Stimulated activated CD8-positive, alpha-beta memory T cell treated with anti-CD3 and anti-CD28 coated beads, Interleukin-12 subunit alpha, Interleukin-12 subunit beta, amount 100 ng/mL, for 24 hours (primary cell): ENCODE results near the gene MPST.

ENCODE experiments used
- DNase-seq: peaks from one replicate; pipeline ENCODE4 v3.0.0-alpha.2; 2020; ENCODE audit errors: extremely low read depth

Gene MPST

GRCh38 chr22:37000676-37001534 lies 18.6 kb upstream of the MPST start:
- DNase-seq: no peak

DNA sequence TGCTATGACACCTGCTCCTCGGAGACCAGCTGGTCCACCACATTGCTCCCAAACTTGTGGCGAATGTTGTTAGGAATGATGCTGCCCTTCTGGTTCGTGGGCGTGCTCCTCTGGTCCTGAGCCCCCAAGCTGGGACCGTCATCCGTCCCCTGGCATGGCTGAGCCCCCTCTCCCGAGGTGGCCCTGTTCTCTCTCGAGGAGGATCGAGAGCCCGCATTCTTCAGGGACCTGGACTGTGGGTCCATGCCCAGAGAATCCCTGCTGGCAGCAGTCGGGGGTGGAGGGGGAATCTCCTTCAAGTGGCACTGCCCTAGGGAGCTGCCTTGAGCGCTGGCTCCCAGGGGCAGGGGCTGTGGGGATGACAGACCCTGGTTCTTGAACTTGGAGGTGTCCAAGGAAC lies 17.7 kb upstream of the MPST start:
- DNase-seq: no peak

DNA sequence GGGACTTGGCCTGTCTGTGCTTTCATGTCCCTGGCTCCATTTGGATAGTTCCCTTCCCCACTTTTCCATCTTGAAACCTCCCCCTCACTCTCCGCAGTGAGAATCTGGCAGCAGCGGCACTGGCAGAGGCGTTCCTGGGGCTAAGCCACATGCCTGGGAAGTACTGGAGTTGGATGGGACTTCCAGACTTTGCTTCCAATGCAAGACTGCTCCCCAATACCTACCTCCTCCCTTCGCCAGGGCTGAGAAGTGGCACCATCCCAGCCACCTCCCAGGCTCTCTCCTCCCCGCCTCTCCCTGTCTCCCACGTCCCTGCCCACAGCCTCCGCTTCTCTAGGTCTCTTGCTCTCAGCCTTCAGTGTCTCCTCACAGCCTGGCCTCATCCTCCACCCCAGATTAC lies 16.9 kb upstream of the MPST start:
- no peak for DNase-seq

GRCh38 chr22:37007651-37008050 lies 11.9 kb upstream of the MPST start:
- DNase-seq: no peak

DNA sequence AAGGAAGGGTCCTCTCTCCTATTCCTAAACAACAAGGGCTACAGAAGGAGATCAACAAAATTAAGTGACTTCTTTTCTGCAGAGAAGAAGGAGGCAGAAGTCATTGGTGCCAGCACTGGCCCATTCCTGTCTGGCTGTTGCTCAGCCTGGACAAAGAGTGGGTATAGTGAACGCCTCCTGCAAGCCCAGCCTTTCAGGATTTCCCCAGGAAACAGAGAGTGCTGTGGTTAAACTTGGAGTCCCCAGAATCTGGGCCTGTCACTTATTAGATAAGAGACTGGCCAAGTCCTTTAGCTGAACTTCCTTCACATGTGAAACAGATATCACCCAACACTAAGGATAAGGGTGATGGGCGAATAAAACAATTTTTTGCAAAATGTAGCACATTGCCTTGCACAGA lies 11.2 kb upstream of the MPST start:
- no peak for DNase-seq

GRCh38 chr22:37009490-37009889 lies 10.1 kb upstream of the MPST start:
- DNase-seq: no peak

DNA sequence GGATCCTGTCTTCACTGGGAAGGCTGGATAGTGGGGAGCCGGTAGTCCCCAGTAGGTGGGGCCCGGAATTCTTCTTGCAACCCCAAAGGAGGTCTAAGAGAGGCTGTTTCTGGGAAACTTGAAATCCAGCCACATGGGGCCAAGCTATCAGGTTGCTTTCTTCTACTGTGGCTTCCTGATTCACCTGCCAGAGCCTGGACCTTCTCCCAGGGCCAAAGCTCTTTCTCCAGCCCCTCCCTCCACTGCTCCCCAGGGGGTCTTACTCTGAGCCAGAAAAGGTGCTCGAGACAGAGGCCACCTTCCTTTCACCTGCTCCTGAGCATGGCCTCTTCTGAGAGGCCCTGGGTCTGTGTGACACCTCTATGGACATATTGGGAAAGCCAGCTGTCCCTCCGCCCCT lies 9.4 kb upstream of the MPST start:
- no peak for DNase-seq

DNA sequence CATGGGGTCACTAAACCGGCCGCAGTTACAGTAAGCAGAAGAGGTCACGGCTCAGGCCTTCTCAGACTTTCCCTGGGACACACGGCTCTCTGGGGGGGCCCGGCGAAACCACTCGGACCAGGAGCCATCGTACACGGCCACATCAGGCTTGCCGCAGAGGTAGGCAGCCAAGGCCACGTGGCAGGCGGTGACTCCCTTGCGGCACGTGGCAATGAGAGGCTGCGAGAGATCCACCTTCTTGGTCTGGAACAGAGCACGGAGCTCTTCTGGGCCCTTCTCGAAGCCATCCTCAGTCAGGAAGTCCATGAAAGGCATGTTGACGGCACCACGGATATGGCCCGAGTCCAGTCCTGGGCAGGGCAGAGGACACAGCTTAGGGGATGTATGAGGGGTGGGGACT lies 8.6 kb upstream of the MPST start:
- DNase-seq: no peak

DNA sequence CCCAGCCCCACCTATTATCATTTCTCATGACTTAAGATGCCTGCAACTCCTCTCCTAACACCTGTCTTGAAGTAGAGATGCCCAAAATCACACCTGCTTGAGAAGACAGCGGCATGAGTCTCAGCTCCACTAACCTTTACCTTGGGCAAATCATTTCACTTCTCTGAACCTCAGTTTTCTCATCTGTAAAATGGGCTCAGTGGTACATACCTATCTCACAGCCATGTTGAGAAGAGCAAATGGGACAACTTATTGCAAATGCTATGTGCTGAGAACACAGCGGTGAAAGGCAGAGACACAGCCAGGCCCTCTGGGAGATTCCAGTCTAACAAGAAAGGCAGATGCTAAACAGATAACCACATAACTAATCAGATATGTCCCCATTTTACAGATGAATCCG lies 8.1 kb upstream of the MPST start:
- no peak for DNase-seq

GRCh38 chr22:37012262-37012904 lies 7.2 kb upstream of the MPST start:
- DNase-seq: no peak

GRCh38 chr22:37012956-37013355 lies 6.6 kb upstream of the MPST start:
- no peak for DNase-seq

DNA sequence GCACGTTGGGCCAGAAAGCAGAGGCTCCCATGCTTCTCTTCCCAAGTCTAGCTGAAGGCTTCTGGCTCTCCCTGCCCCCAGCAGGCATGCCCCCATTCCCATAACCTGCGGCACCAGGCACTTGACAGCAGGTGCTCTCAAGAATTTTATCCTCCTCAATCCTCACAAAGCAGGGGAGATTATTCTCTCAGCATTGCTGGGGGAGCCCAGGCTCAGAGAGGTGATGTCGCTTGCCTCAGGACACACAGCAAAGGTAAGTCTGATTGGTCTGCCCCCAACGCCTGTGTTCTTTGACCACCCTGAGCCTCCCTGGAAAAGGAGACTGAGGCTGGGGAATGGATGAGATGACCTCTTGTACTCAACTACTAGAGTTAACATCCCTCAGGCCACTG lies 5.1 kb upstream of the MPST start:
- no peak for DNase-seq

DNA sequence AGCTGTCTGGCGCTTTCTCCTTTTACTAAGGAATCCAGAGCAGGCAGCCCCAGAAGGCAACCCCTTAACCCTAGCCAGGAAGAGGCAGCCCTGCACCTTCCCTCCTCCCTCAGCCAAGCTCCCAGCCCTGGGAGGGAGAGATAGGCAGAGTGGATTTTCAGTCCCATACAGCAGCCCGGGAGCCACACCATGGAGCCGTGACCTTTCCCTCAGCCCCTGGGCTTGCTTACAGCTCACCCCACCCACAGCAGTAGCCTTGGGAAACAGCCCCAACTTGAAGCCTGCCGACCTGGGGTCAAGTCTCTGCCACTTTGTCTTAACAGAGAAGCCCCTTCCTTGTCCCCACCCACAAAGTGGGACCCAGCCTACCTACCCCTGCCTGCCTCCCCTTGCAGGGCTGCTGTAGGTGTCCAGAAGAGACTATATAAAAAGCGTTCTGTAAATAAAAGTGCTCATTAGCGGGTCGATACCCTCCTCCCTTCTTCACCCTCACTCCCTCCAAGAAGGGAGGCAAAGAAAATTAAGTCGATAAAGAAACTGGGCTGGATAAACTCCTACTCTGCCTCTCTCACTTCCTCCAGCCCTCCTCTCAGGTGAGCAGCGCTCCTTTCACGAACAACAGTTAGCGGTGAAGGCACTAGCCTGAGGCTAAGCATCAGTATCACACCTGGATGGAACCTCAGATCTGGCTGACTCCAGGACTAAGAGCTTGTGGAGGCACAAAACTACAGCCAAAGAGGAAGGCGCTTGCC lies 4.5 kb upstream of the MPST start:
- DNase-seq: no peak

DNA sequence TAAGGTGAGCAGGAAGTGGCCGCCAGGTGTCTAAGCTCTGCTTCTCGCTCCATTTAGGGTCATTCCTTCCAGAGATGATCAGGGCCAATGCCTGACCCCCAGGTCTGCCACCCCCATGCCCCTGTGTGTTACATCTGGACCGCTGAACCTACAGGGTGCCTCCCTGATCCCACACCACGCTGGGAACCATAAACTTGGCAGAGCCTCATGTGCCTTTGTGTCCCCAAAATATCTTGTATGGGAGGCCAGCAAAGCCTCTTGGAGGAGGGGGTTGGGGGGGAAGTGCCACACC lies 4.0 kb upstream of the MPST start:
- no peak for DNase-seq

DNA sequence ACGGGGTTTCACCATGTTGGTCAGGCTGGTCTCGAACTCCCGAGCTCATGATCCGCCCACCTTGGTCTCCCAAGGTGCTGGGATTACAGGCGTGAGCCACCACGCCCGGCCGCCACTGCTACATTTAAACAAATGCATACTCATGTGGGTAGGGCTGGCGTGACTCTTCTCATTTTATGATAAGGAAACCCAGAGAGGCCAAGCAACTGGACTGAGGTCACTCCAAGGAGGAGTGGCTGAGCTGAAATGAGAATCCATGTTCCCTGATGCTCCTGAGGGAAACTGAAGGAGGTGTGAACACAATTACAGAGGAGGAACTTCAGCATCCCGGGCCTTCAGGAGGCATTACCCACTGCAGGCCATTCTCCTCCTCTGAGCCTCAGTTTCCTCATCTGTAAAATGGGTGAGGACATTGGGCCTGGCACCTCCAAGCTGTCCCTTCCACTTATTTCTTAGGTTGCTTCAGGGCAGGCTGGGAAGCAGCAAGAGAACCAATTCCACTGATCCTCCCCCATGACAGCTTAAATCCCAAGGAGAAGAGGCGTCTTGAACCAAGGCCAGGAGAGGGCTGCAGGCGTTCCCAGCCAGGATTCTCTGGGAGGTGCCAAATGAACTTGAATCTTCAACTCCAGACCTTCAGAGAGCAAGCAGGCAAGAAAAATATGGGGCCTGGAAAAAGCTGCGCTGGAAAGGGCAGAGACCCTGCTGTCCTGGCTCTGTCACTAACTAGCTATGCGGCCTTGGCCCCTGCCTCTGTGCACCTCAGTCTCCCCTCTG lies 3.2 kb upstream of the MPST start:
- DNase-seq: no peak

DNA sequence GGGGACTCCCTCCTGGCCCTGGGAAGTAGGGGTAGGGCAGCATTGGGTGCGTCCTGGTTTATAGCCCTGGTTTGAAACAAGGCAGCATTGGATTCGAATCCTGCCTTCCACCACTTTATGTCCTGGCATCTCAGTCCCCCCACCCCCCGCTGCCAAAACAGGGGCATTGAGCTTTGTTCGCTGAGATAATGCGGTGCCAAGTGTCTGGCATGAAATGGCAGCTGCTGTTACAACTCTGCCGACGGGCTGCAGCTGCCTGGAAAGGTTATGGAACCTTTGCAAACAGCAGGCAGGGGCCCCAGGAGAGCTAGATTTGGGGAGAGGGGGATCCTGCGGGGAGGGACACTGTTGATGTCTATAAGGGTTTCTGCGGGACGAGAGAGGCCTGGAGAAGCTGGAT lies 2.2 kb upstream of the MPST start:
- no peak for DNase-seq

DNA sequence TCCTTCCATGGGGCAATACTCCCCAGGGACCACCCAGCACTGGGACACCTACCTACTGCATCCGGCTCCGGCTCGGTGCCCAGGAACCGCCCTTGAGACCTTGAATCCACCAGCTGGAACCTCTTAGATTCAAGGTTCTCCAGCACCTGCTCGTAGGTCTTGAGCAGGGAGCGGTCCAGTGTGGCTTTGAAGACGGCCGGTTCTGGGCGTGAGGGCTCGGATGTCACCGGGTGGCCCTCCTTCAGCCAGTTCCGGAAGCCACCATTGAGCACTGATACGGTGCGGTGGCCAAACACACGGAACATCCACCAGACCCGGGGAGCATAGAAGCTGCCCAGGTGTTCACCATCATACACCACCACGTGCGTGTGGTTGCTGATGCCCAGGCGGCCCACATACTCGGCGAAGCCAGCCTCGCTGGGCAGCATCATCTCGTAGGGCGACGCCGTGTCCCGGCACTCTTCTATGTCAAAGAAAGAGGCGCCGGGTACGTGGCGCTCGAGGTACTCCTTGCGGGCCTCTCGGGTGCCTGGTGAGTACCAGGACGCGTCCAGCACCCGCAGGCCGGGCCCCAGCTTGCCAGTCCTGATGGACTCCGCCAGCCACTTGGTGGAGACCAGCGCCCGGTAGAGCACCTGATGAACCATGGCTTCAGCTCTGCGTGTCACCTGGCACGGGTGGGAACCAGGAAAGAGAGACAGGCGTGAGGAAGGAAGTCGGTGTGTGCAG lies 1.3 kb upstream of the MPST start:
- DNase-seq: no peak

DNA sequence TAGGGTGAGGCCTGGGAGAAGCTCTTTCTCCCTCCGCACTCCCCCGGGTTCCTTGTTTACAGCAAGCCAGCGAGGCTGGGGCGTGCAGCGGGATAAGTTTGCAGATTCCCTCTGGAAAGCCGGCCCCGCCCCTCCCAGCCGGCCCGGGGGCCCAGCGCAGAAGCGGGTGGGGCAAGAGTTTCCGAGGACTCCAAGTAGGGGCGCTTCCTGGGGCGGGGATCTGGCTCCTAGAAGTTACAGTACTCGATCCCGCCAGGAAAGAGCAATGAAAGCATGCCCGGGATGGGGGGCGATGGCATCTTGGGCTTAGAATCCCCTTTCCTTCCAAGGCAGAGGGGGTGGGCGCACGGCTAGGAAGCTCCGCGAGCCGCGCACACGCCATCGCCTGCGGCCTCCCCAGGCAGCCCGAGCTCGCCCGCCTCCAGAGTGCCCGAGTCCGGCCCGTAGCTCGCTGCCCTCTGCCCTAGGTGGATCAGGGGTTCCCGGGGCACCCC lies 680 bp upstream of the MPST start:
- DNase-seq: no peak

DNA sequence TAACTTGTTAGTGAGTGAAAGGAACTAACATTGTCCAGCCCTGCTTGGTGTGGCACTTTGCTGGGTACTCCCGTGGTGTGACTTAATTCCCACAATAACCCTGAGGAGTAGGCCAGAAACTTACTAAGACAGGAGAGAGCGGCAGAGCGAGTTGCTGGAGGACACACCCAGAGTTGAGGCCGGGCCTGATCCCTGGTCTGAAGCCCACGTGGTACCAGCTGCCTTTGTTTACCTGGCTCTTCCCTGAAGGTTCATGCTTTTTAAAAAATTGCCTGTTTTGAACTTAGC lies 594 bp downstream of the MPST start:
- DNase-seq: no peak

GRCh38 chr22:37021041-37021440 lies 1.5 kb downstream of the MPST start:
- DNase-seq: no peak

DNA sequence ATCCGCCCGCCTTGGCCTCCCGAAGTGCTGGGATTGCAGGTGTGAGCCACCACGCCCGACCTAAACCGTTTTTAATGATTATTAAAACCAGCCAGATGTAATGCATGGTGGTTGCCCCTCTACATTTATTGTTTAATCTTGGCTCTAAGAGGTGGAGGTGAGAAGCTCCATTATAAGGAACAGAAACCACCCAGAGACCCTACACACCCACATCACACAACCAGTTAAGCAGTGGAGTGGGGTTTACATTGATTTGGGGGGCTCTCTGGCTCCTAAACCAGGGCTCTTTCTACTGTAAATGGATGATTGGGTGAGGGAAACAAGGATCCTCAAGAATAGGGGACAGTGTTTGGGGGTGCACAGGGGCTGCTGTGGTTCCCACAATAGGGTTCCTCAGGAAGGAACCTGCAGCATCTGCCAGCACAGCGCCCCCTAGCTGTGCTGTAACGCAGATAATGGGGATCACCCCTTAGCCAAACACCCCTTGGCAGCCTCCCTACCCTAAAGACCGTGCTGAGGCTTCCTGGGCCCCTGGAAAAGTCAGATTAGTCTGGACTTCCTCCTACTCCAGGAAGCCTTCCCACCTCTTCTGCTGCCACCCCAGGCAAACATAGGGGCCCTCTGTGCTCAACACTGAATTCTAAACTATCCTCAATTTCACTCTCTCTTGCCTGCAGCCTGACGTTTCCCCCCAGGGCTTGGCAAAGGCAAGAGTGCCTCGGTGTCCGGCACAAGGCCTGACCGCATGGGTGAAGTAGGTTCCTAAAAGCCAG lies 2.4 kb downstream of the MPST start:
- DNase-seq: no peak
